Uterus (tissue), 4 donors: ENCODE results near the gene CORO1C. TPM values are rescaled to one million over a fixed set of nuclear protein-coding genes. Genes with fewer than 3 reads are reported as not detected.

Experiments
- DNase-seq, 2 donors: peaks; one replicate each; pipeline ENCODE4 v3.0.0-alpha.2; 2019 to 2020
- H3K27ac ChIP-seq, 2 donors: fragments of 200-600 bp; sonication (generic); 1 replicate in 1 of 2; 2 replicates in 1 of 2; pipeline ENCODE4 v1.5.1; 2016 to 2018
- H3K27me3 ChIP-seq, 2 donors: fragments of 200-600 bp; sonication (generic); one replicate each; pipeline ENCODE4 v1.5.1; 2018 to 2019; ENCODE audit warnings: control low read depth in 1 of 2
- H3K36me3 ChIP-seq, 2 donors: fragments of 200-600 bp; sonication (generic); one replicate each; pipeline ENCODE4 v1.5.1; 2019; ENCODE audit warnings: control low read depth in 1 of 2
- H3K4me1 ChIP-seq, 2 donors: fragments of 200-600 bp; sonication (generic); one replicate each; pipeline ENCODE4 v1.5.1; 2018 to 2019; ENCODE audit warnings: control low read depth in 1 of 2
- H3K4me3 ChIP-seq, 2 donors: fragments of 200-600 bp; sonication (generic); 1 replicate in 1 of 2; 2 replicates in 1 of 2; pipeline ENCODE4 v1.5.1; 2018 to 2019; ENCODE audit warnings: mild to moderate bottlenecking in 1 of 2
- H3K9me3 ChIP-seq, 2 donors: fragments of 200-600 bp; sonication (generic); one replicate each; pipeline ENCODE4 v1.5.1; 2019; ENCODE audit warnings: control low read depth in 1 of 2
- CTCF ChIP-seq, 4 experiments: fragments of 200-600 bp in 2 of 4; fragments of 450-650 bp in 2 of 4; sonication (generic) in 2 of 4; IDR thresholded peaks; one replicate each; pipeline ENCODE4 v1.5.1; 2016 to 2019; ENCODE audit warnings: antibody characterized with exemption in 4 of 4, mild to moderate bottlenecking in 2 of 4, moderate library complexity in 1 of 4
- POLR2A ChIP-seq, 2 donors: fragments of 450-650 bp; IDR thresholded peaks; one replicate each; pipeline ENCODE4 v1.6.1; 2016; ENCODE audit warnings: antibody characterized with exemption in 2 of 2, mild to moderate bottlenecking in 1 of 2, moderate library complexity in 1 of 2
- intact Hi-C: fragments of 100-400 bp; cut with DNase I; formaldehyde crosslinking; loops from one replicate; pipeline ENCODE4 v1.15.1; 2023; ENCODE audit warnings: low total_unique reads
- total RNA-seq, 4 donors: library from RNA; depleted of rRNA in 3 of 4; stranded (reverse); fragments of >200 nt in 3 of 4; gene quantifications; one replicate each; pipeline versions ENCODE4 v1.1.0 to v1.2.4, GENCODE V29; 2014 to 2023
- donor health status: DM: yes; HTN: yes; CAD: no.

Gene CORO1C
- total RNA-seq, 4 donors from 2014 or later = 129 to 357 (median 235) TPM

GRCh38 chr12:108693186-108693730, 38.1 kb downstream of the CORO1C start:
- no peak for TF ChIP-seq POLR2A (IDR thresholded peaks at IDR 0.05)
- TF ChIP-seq CTCF (IDR thresholded peaks at IDR 0.05) = no peak
- H3K9me3 ChIP-seq = no peaks in the 10 kb centered on the region
- intact Hi-C loops = no loop called here

GRCh38 chr12:108691998-108692808, 39.1 kb downstream of the CORO1C start:
- no peaks in the 10 kb centered on the region for H3K36me3 ChIP-seq
- peak overlapping the region; percentile 95 to 99 for H3K27ac ChIP-seq
- H3K27me3 ChIP-seq = no peaks in the 10 kb centered on the region
- H3K9me3 ChIP-seq = no peaks in the 10 kb centered on the region
- no peak for TF ChIP-seq CTCF (IDR thresholded peaks at IDR 0.05)
- peaks cover 28 to 55% of the 10 kb centered on the region in 2 donors for H3K4me1 ChIP-seq
- intact Hi-C loops = no loop called here
- DNase-seq = no peak
- H3K4me3 ChIP-seq = no peak overlapping the region

More at GRCh38 chr12:108693186-108693730, 38.1 kb downstream of the CORO1C start:
- Histone ChIP-seq H3K27me3 (no peaks in the 10 kb centered on the region), H3K36me3 (no peaks in the 10 kb centered on the region), H3K27ac (peak overlapping the region; percentile 95 to 99), H3K4me1 (peaks cover 28 to 55% of the 10 kb centered on the region in 2 donors), H3K4me3 (no peak overlapping the region)
- no peak for DNase-seq

GRCh38 chr12:108691175-108691997, 39.9 kb downstream of the CORO1C start:
- H3K9me3 ChIP-seq = no peaks in the 10 kb centered on the region
- H3K4me3 ChIP-seq = peak overlapping the region in 1 of 2 donors; percentile 15
- intact Hi-C loops = no loop called here
- peak; percentile 96 to 98 for DNase-seq
- H3K27ac ChIP-seq = peak overlapping the region; percentile 95 to 99
- no peaks in the 10 kb centered on the region for H3K27me3 ChIP-seq
- peaks cover 30 to 55% of the 10 kb centered on the region in 2 donors for H3K4me1 ChIP-seq
- H3K36me3 ChIP-seq = no peaks in the 10 kb centered on the region
- peak; percentile 52 to 70 for TF ChIP-seq POLR2A (IDR thresholded peaks at IDR 0.05)
- TF ChIP-seq CTCF (IDR thresholded peaks at IDR 0.05) = peak in 3 of 4 experiments; percentile 41 to 83 (median 54)

- intact Hi-C loops = no loop called here
- DNase-seq = no peak
- TF ChIP-seq POLR2A (IDR thresholded peaks at IDR 0.05) = no peak
- no peak for TF ChIP-seq CTCF (IDR thresholded peaks at IDR 0.05)
- Histone ChIP-seq H3K27ac (peak overlapping the region; percentile 95 to 99), H3K9me3 (no peaks in the 10 kb centered on the region), H3K4me3 (no peak overlapping the region), H3K4me1 (peaks cover 36 to 52% of the 10 kb centered on the region in 2 donors), H3K36me3 (no peaks in the 10 kb centered on the region), H3K27me3 (no peaks in the 10 kb centered on the region)
Observed at GRCh38 chr12:108690542-108691174, 40.7 kb downstream of the CORO1C start.
